Liver (tissue), 9 donors: ENCODE data around the gene MRPL44. TPM values are rescaled to one million over a fixed set of nuclear protein-coding genes. Genes with fewer than 3 reads are reported as not detected.
A peak's percentile ranks its signal among the peaks of the same experiment; 100 is the strongest.

ENCODE experiments used
- DNase-seq: peaks from one replicate; pipeline ENCODE4 v3.0.0-alpha.2; 2017; ENCODE audit warnings: low spot score
- H3K27ac ChIP-seq, 2 donors: one replicate each; pipeline ENCODE4 v1.7.0; 2013; ENCODE audit warnings: inconsistent platforms in 2 of 2, low read length in 2 of 2, control low read depth in 1 of 2, low read depth in 1 of 2, mild to moderate bottlenecking in 1 of 2
- H3K27me3 ChIP-seq, 4 donors: one replicate each; pipeline versions ENCODE4 v1.6.1 to v1.7.0; 2013; ENCODE audit warnings: low read length in 3 of 4, inconsistent platforms in 1 of 4, mild to moderate bottlenecking in 1 of 4, moderate library complexity in 1 of 4; ENCODE audit not compliant: control insufficient read depth in 4 of 4, insufficient read depth in 4 of 4
- H3K36me3 ChIP-seq, 4 donors: one replicate each; pipeline versions ENCODE4 v1.6.1 to v1.7.0; 2013; ENCODE audit warnings: low read length in 3 of 4, mild to moderate bottlenecking in 3 of 4, low read depth in 1 of 4, moderate library complexity in 1 of 4; ENCODE audit not compliant: control insufficient read depth in 4 of 4, insufficient read depth in 3 of 4
- H3K4me1 ChIP-seq, 4 donors: one replicate each; pipeline versions ENCODE4 v1.6.1 to v1.7.0; 2013; ENCODE audit warnings: low read length in 3 of 4, mild to moderate bottlenecking in 3 of 4, moderate library complexity in 1 of 4; ENCODE audit not compliant: control insufficient read depth in 4 of 4, insufficient read depth in 4 of 4
- H3K4me3 ChIP-seq, 3 donors: one replicate each; pipeline versions ENCODE4 v1.6.1 to v1.7.0; 2013; ENCODE audit warnings: low read length in 3 of 3, control low read depth in 1 of 3, low read depth in 1 of 3, mild to moderate bottlenecking in 1 of 3
- H3K9ac ChIP-seq, 2 donors: one replicate each; pipeline ENCODE4 v1.7.0; 2013; ENCODE audit warnings: low read length in 2 of 2, mild to moderate bottlenecking in 2 of 2, moderate library complexity in 2 of 2, control low read depth in 1 of 2, low read depth in 1 of 2
- H3K9me3 ChIP-seq, 4 donors: one replicate each; pipeline versions ENCODE4 v1.6.1 to v1.7.0; 2013; ENCODE audit warnings: low read length in 3 of 4; ENCODE audit not compliant: control insufficient read depth in 4 of 4
- ATF3 ChIP-seq: IDR thresholded peaks from 2 replicates; pipeline ENCODE4 v1.6.1; 2016; ENCODE audit warnings: antibody characterized with exemption
- FOXA1 ChIP-seq: IDR thresholded peaks from 2 replicates; pipeline ENCODE4 v1.6.1; 2016; ENCODE audit warnings: antibody characterized with exemption
- HNF4A ChIP-seq, 2 donors: conservative IDR thresholded peaks; 2 replicates each; pipeline ENCODE4 v1.6.1; 2016; ENCODE audit warnings: antibody characterized with exemption in 2 of 2, mild to moderate bottlenecking in 2 of 2
- JUND ChIP-seq, 2 donors: IDR thresholded peaks; 2 replicates each; pipeline ENCODE4 v1.6.1; 2016; ENCODE audit warnings: antibody characterized with exemption in 2 of 2
- NR2F2 ChIP-seq: IDR thresholded peaks from 2 replicates; pipeline ENCODE4 v1.6.1; 2016; ENCODE audit warnings: antibody characterized with exemption
- RAD21 ChIP-seq, 2 donors: IDR thresholded peaks; 2 replicates each; pipeline ENCODE4 v1.6.1; 2016; ENCODE audit warnings: antibody characterized with exemption in 2 of 2, mild to moderate bottlenecking in 2 of 2
- RXRA ChIP-seq, 2 donors: IDR thresholded peaks; 2 replicates each; pipeline ENCODE4 v1.6.1; 2017 to 2018; ENCODE audit warnings: antibody characterized with exemption in 2 of 2, mild to moderate bottlenecking in 1 of 2
- SP1 ChIP-seq: IDR thresholded peaks from 2 replicates; pipeline ENCODE4 v1.6.1; 2018; ENCODE audit warnings: antibody characterized with exemption, mild to moderate bottlenecking
- TAF1 ChIP-seq: conservative IDR thresholded peaks from 2 replicates; pipeline ENCODE4 v1.6.1; 2016; ENCODE audit warnings: antibody characterized with exemption, mild to moderate bottlenecking
- YY1 ChIP-seq: IDR thresholded peaks from 2 replicates; pipeline ENCODE4 v1.6.1; 2016; ENCODE audit warnings: antibody characterized with exemption, mild to moderate bottlenecking
- WGBS: extraction: QIAGEN DNeasy Blood & Tissue Kit; methylation state at CpG from one replicate; pipeline ENCODE4 v1.1.7; 2013; 5-methylcytosine and 5-hydroxymethylcytosine counted together
- polyA plus RNA-seq, 2 donors: library from polyadenylated mRNA; stranded (reverse) in 1 of 2; unstranded in 1 of 2; fragments of 200-250 nt in 1 of 2; fragments of >200 nt in 1 of 2; fragmentation: Nextera tagmentation in 1 of 2; extraction: Ambion mirVana in 1 of 2; gene quantifications; one replicate each; pipeline versions ENCODE4 v1.2.1 to v1.2.3, GENCODE V29; 2013 to 2015
- total RNA-seq, 2 donors: library from RNA; depleted of rRNA; stranded (reverse); fragments of >200 nt; gene quantifications; one replicate each; pipeline ENCODE4 v1.2.3, GENCODE V29; 2014
- TF ChIP-seq, protein P1 (sequence below): IDR thresholded peaks from 2 replicates; pipeline ENCODE4 v1.6.1; 2016; ENCODE audit warnings: antibody characterized with exemption, mild to moderate bottlenecking
- donor health status: healthy.
- donor health status: healthy.
- donor health status: healthy.
- donor health status: healthy.
- donor health status: healthy.

Gene MRPL44
- total and polyA plus RNA-seq, 4 donors: 19.0 to 27.8 (median 23.8) TPM

- Histone ChIP-seq H3K9me3 (peaks cover 0 to 3% (median 0%) of the 10 kb centered on the region in 4 donors), H3K9ac (no peak overlapping the region), H3K4me1 (peaks cover 8 to 32% (median 22%) of the 10 kb centered on the region in 4 donors), H3K36me3 (no peaks in the 10 kb centered on the region), H3K4me3 (no peak overlapping the region), H3K27ac (no peak overlapping the region), H3K27me3 (no peaks in the 10 kb centered on the region)
- 82% methylated on average over 7 of the region's 7 CpGs for WGBS
- no peak for DNase-seq
- TF ChIP-seq YY1: no peak
- no peak for TF ChIP-seq SP1
- peak; percentile 41 to 64 for TF ChIP-seq RXRA (IDR thresholded peaks at IDR 0.05)
Observed at GRCh38 chr2:223928113-223929006, 28.9 kb upstream of the MRPL44 start.

DNA sequence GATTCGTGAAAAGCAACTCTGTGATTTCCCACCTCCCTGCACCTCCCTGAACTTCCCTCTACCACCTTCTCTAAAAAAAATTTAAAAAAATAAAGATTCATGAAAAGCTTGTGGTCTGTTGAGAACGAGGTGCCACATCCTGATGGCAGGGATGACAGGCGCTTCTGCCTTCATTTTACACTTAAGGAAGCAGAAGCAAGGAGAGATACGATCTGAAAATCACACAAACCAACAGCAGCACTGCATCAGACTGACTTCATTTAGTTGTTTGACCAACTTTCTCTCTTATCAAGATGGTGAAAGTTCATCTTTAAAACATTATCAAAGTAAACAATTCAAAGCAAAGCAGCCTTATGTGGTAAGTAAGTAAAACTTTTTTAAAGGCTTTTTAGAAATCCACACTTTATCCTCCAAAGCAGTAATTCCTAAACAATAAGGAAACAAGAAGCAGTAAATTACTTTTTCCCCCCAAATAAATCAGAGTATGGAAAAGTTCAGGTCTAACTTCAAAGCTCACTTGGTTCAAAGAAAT lies 27.6 kb upstream of the MRPL44 start:
- no peaks in the 10 kb centered on the region for H3K36me3 ChIP-seq
- peaks cover 8 to 34% (median 24%) of the 10 kb centered on the region in 4 donors for H3K4me1 ChIP-seq
- no peak for DNase-seq
- H3K9me3 ChIP-seq: peaks cover 0 to 3% (median 0%) of the 10 kb centered on the region in 4 donors
- H3K9ac ChIP-seq: peak overlapping the region; percentile 11 to 37
- H3K27ac ChIP-seq: peak overlapping the region; percentile 45 to 78
- TF ChIP-seq FOXA1 (peak; percentile 18), JUND (IDR thresholded peaks at IDR 0.05) (peak in 1 of 2 donors; percentile 33), YY1 (peak; percentile 54), ATF3 (no peak), RXRA (IDR thresholded peaks at IDR 0.05) (peak in 1 of 2 donors; percentile 65), TAF1 (peak; percentile 31), HNF4A (conservative IDR thresholded peaks at IDR 0.05) (peak; percentile 57 to 66), RAD21 (IDR thresholded peaks at IDR 0.05) (peak in 1 of 2 donors; percentile 4), NR2F2 (no peak)
- TF ChIP-seq, protein P1, sequence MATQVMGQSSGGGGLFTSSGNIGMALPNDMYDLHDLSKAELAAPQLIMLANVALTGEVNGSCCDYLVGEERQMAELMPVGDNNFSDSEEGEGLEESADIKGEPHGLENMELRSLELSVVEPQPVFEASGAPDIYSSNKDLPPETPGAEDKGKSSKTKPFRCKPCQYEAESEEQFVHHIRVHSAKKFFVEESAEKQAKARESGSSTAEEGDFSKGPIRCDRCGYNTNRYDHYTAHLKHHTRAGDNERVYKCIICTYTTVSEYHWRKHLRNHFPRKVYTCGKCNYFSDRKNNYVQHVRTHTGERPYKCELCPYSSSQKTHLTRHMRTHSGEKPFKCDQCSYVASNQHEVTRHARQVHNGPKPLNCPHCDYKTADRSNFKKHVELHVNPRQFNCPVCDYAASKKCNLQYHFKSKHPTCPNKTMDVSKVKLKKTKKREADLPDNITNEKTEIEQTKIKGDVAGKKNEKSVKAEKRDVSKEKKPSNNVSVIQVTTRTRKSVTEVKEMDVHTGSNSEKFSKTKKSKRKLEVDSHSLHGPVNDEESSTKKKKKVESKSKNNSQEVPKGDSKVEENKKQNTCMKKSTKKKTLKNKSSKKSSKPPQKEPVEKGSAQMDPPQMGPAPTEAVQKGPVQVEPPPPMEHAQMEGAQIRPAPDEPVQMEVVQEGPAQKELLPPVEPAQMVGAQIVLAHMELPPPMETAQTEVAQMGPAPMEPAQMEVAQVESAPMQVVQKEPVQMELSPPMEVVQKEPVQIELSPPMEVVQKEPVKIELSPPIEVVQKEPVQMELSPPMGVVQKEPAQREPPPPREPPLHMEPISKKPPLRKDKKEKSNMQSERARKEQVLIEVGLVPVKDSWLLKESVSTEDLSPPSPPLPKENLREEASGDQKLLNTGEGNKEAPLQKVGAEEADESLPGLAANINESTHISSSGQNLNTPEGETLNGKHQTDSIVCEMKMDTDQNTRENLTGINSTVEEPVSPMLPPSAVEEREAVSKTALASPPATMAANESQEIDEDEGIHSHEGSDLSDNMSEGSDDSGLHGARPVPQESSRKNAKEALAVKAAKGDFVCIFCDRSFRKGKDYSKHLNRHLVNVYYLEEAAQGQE: peak; percentile 46
- H3K4me3 ChIP-seq: no peak overlapping the region
- WGBS: 20% methylated on average over 4 of the region's 4 CpGs
- no peaks in the 10 kb centered on the region for H3K27me3 ChIP-seq
